DMS 273 treated with DMSO at 0.1 percent for 48 hours (cell line): ENCODE results near the gene CPED1.

ENCODE experiments used
- DNase-seq: peaks from one replicate; lab custom pipeline; 2025; lab: John Stamatoyannopoulos, UW

Gene CPED1

DNA sequence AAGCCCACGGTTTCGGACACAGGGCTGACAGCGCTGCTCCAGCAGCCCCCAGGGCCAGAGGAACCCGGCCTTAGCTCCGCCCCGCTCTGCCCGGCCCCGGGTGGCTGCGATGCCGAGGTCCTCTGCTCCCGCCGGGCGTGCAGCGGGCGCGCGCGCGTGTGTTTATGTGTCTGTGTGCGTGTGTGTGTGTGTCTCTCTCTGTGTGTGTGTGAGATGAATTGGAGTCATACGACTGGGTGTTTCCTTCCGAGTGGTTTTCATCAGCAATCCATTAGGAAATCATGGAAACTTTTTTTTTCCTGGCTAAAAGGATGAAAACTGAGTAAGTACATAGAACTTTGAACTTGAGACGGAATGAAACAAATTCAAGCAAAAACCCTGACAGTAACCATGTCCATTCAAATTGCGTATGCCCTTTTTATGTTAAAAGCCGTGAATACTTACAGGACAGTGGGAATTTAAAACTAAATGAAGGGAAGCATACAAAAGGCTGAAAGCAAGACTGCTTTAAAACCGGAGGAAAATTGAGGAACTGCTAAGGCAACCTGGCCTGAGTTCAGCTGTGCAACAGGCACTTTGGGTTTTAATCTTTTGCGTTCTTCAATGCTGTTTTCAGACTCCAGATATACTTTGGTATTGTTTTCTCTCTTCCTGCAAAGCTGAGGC, at the start of gene CPED1:
TSS of gene CPED1 (plus strand) at position 121 of the 666 bp plus-strand sequence. CDS start 911 bp downstream, outside the sequence.
- DNase-seq: no peak

DNA sequence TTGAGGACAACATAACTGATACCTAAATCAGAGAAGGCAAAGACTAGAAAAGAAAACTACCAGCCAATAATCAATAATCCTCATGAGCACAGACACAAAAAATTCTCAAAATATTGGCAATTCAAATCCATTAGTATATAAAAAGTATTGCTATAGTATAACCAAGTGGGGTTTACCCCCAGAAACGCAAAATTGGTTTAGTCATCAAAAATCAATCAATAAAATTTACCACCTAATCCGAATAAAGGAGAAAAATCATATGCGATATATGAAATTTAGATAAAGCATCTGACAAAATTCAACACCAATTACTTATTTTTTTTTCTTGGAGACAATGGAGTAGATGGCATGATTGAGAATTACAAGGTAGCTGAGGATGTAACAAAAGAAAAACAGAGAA, 49.2 kb upstream of the CPED1 start:
- DNase-seq: no peak

DNA sequence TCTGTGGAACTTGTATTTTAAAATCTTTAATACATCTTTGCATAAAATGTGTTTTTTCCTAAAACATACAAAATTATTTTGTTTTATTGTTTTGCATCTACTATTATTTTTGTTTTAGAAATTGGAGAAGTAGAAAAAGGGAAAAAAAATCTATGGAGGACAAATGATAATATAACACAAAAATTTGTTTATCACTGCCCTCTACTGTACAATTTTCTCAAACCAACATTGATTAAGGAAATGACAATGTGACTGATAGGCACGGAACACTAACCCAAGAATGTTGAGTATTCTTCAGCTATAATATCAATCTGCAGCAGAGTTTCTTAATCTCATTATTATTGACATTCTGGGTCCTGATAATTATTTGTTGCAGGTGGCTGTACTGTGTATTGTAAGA, 47.4 kb upstream of the CPED1 start:
- peak; percentile 24 for DNase-seq

DNA sequence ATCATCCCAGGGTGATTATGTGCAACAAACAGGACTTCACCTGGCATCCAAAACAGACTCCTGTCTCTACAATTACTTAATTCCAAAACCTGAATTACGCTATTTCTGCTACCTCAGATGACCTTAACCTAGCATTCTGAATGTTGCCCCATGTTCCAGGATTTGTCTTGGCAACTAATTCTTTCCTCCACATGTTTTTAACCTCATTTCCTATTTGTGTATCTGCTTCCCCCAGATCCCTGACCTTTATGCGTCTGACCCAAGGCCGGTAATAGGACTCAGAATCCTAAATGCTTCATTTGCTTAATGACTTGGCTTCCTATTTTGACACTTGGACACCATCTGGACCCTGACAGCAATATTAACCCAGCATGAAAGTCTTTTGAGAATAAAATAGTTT, 46.7 kb upstream of the CPED1 start:
- DNase-seq: no peak

DNA sequence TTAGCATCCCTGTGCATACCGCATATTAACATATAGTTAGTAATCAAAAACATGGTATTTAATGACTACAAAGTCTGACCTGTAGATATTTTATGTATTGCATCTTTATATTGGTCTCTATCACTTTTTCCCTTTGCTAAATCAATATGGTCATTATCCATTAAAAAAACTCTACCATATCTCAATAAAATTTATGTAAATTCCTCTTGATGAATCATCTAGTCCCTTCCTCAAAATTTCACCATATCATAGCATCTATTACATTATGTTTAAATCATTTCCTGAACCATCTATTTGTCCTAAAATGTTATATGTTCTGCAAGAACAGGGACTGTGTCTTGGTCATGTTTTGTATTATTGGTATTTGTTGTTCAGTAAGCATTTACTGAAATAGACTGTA, 45.6 kb upstream of the CPED1 start:
- DNase-seq: no peak

DNA sequence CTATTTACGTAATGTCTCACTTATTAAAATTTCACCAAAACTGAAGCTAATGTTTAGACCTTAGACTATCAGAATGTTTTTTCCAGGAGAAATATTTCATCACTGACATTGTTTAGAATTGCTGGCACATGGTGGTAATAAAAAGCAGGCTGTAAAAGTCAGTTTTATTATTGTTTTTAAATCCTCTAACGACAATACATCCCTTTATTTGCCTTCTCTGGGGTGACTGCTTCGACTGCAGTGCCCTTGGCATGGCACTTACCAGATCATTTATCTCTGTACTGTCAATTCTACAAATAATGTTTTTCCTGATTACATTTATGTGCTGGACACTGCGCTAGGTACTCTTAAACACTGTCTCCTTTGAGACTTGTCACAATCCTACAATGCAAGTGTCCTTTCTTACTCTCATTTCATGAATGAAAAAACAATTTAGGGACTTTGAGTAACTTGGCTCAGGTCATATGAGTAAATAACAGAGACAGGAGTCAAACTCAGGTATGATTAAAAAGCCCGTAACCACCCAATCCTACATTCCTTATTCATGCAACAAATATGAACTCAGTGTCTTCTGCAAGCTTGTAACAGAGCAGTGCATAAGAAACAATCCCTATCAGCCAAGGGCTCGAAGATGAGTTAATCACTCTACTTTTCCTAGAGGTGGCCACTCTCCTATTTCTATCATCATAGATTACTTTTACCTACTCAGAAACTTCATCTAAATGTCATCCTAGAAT, 43.5 kb upstream of the CPED1 start:
- DNase-seq: no peak

DNA sequence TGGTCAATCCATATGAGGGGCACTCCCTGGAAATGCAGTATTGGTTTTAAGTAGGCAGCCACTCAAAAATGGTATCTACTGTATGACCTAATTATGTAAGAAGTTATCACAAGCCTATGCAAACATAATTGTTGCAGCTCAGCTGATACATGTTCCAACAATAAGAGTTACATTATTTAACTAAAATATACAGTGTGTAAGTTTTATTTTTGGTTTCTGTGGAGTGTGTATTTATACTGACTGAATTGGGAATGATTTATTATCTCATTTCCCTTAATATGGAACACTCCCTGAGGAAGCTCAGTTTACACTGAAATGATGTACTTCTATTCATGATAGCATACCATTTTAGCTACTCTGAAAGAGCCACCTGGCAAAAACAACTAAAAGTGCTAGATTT, 40.5 kb upstream of the CPED1 start:
- no peak for DNase-seq

DNA sequence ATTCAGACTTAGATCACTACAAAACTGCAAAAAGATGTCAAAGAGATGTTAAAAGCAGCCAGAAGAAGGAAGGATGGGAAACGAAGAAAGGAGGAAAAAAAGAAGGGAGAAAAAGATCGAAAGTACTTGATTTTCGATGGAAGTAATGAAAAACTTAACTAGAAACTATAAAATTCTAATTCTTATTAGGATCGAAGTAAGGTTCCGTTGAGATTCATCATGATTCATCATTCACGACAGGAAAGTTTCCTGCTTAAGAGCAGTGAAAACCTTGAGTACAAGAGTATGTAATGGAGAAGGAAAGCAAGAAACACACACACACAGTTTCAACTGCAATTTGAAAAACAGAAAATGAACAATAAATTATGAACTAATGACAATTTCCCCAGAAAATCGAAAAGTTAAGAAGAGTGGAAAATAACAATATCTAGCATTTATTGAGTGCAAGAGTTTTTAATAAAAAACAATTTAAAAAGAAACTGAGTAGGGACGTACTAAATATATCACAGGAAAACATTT, 39.1 kb upstream of the CPED1 start:
- DNase-seq: no peak

DNA sequence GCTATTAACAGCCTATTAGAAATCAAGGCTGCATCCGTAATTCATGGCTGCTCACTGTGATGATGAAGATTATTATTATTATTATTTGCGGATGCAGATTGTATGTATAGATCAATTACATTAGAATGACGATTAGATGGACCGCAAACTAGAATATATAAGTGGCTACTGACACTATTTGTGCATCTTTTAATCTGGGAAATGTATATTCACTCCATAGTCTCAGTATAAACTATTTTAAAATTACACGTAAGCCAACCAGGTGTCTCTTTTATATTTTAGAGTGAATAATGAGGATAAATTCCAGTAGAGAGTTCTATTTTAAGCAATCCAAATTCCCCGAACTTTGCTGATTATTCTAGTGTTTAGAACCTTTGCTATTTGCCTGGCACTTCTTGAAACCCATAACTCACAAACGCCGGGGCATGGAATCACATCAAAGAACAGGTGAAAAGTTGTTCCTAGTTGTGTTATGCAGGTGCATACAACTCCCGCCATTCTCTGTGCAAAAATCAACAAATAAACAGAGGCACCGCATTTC, 38.4 kb upstream of the CPED1 start:
- no peak for DNase-seq

DNA sequence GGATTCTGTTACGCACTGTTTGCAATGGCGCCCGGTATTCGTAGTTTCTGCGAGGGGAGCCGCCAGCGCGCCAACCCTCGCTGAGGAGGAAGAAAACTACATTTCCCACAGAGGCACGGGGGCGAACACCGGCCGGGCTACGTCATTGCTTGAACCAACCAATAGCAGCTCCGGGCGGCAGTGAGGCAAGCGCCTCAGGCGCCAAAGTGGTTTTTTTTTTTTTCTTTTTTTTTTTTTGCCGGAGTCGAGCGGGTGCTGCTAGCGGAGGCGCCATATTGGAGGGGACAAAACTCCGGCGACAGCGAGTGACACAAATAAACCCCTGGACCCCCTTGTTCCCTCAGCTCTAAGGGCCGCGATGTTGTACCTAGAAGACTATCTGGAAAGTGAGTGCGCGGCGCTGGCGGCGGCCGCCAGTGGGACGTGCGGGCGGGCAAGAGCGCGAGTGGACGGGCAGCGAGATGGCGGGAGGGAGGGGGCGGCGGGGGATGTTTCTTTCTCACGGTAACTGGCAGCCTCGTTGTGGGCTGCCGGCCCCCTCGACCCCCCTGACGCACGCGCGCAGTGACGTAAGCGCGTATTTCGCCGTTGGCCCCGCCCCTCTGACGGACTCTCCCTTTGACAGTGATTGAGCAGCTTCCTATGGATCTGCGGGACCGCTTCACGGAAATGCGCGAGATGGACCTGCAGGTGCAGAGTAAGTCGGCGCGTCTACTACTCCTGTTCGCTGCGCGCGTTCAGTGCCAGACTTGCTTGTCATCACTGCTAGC, 37.8 kb upstream of the CPED1 start, which contains the start of gene ING3:
TSS of gene ING3 (plus strand) at position 239 of the 770 bp plus-strand sequence. CDS start at position 359, 120 bp downstream.
- peak; percentile 98 for DNase-seq

DNA sequence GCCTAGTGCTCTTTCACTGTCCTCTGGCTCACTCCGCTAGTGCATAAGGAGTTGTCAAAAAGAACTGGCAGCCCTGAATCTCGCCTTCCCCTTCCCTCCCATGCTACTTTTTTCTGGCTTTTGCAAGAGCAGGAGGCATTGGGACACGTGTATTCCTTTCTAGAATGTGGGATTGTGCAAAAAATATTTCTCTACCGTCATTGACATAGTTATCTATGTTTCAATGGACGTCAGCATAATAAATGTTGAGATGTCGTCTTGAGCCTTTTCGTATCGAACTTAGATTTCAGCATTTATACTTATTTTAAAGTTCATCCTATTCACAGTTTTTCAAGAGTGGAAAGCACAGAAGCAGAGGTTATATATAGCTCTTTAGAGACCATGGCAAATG, 37.2 kb upstream of the CPED1 start:
- no peak for DNase-seq

DNA sequence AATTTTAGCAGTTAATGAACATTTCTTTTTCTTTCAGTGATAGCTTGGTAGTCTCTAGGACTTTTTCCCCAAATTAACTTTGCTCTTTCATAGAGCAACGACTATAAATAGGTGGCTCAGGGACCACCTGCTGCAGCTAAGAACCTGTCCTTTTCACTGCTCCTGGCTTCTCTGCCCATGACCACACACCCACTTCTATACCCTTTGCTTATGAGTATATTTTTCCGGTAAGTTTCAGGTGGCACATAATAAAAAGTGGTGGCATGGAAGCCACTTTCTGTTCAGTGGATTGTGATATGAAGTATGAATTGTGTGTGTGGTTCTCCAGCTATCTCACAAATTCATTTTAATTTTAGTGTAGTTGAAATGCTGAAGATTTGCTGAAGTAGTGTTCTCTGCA, 36.7 kb upstream of the CPED1 start:
- DNase-seq: no peak

DNA sequence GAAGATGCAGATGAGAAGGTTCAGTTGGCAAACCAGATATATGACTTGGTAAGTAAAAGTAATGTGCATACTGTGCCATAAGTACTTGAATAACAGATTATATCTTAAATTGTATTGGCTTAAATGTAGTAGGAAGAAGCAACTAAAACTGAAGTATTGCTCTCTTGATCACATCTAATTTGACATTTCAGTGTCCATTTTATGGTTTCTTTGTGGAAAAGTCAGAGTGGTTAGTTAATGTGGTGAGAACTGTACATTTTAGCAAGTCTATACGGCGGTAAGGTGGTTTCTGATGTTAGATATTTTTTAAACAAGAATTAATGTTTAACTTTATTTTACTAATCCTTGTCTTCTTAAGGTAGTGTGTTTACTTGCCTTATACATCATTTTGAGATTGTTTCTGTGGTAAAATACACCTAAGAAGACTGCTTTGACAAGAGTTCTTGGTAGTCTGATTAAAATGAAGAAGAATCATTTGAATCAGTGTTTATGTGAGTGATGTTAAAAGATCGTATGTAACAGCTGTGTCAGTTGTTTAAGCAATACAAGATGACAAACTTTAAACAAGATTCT, 32.8 kb upstream of the CPED1 start:
- DNase-seq: no peak

DNA sequence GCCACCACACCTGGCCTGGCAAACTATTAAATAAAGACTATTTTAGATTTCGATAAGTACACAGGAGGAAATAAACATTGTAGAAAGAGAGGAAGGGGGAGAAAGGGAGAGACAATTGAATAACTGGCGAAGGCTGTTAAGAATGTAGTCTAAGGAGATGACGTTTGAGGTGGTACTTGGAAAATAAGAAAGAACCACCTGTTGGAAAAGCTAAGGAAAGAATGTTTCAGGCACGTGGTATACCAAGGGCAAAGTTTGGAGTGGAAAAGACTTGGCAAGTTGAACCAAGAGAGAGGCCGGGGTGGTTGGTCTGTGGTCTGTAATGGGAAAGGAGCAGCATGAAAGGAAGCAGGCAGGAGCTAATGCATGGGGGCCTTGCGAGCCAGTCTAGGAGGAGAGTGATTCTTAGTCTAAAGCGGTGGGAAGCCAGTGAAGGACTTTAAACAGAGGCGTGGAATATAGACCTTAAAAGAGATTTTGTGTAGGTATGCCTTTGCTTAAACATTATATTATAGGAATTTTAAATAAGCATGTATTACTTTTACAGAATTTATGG, 28.5 kb upstream of the CPED1 start:
- DNase-seq: no peak

DNA sequence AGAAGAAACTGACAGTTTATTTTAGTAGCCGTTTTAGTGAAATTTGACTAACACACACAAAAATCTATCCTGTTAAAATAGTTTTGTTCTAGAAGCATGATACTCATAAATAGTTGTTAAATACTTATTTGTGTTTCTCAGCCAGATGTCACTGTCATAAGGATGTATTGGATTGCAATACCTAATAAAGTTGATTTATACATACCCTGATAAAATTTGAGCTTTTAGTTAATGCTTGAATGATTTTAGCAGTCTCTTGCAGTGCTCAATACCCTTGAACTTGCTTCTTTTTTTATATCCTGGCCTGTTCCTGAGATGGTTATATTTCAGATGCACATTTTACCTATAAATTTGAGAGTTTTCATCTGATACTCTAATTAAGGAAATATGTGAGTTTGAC, 27.8 kb upstream of the CPED1 start:
- no peak for DNase-seq

DNA sequence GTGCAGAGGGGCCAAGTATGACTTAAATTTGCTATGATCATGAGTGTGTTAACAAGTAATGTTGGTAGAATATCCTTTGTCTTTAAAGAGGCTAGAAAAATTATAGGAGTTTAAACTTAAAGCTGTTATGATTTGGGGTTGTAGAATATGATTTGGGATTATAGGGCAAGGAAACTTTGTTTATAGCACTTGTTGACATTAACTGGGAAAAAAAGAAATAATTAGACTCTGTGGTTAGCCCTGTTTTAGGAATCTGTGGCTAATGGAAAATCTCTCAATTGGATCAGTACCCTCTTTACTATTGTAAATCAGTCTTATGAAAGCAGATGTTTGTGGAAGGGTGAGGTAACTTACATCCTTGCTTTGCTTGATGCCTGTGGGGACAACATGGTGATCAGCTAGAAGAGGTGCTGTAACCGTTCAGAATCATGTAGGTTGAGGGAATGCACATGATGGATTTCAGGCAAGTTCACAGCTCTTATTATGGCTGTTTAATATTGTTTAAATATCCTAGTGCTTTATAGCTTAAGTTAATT, 26.8 kb upstream of the CPED1 start:
- DNase-seq: no peak

DNA sequence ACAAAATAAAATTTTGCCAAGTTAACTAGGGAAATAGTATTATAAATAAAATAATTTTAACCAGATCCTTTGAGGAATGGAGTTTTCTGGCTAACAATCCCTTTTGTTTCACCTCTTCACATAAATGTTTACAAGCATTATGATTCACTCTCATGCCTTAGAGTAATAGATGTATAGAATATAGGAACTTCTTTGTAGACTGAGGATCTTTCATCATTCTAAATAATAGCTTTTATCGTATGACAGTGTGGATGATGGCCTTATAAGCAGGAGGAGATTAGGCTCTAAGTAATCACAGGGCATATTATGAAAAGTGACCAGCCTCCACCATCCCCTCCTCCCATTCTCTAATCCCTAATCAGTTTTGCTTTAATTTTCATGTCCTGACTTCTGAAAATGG, 24.4 kb upstream of the CPED1 start:
- no peak for DNase-seq

DNA sequence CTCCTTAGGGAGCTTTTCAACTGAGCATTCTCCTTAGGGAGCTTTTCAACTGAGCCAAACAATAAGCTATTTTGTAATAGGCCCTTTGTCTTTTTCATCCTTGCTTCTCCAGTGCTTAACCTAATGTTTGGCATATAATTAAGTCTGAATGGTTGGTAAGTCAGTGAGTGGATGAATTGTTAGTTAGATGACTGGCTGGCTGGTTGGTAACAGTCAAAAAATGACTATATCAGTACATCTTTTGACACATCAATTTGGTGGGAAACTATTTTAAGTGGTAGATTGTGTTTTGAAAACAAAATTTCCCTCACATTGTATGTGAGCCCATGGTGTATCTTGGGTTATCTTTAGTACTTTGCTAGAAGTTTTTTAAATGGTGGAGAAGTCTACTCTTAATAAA, 21.6 kb upstream of the CPED1 start:
- DNase-seq: no peak

DNA sequence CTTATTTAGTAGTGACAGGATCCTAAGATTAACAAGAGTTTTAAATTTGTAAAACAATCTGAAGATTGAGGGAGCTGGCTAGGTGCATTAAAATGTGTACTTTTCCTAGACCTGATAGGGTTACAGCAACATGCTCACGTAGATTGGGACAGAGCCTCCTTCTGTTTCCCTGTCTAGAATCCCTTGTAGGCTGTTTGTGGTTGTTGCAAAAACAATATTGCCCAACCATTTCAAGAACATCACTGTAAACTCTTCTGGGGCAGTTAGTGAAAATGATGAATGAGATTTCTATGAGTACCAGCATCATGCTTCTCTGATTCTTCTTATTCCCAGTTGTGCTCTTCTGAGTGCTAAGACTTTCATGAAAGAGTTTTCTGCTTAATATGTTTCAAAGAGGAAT, 14.7 kb upstream of the CPED1 start:
- DNase-seq: no peak

DNA sequence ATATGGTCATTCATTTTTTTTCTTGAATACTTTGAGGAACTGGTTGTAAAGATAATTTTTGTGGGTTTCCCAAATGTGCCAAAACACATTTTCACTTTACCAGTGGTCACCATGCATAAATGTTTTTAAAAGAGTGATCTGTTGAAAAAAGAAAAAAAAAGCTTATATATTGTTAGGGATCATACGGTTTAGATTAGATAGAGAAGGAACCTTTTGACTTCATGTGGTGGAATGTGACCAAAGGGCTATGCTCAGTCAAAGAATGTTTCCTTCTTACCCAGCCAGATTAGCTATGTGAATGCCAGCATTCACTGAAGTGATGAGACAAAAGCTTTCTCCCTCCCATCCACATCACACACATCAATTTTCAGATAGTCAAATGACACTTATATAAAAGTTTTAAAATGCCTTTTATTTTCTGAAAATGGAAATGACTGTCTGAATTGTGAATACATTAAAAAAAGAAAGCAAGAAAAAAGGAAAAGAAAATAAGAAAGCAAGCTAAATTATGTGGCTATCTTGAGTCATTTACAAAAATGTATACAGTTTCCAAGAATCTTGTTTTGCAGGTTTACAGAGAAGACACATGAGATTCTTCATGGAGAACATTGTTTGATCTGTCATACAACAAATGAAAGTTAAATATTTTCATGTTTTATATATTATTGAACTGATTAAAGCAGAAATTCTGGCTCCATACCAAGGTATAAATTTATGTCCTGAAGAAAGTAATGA, 8.6 kb upstream of the CPED1 start:
- no peak for DNase-seq

DNA sequence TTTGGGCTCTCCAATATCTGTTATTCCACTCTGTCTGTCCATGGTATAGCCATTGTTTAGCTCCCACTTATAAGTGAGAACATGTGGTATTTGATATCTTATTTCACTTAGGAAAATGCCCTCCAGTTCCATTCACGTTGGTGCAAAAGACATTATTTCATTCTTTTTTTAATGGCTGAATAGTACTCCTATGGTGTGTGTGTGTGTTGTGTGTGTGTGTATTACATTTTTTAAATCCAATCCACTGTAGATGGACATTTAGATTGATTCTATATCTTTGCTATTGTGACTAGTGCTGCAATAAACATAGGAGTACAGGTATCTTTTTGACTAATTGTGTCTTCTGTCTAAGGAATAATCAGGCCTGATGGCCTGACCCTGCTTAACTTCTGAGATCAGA, 7.4 kb upstream of the CPED1 start:
- no peak for DNase-seq
